HEK293T (cell line): ENCODE measurements around the gene RBBP9.

Experiments
- ELF4 ChIP-seq: fragments of 450-650 bp; IDR thresholded peaks from 2 replicates; pipeline ENCODE4 v1.6.1; 2017; ENCODE audit warnings: antibody characterized with exemption
- FOXK2 ChIP-seq: fragments of 450-650 bp; IDR thresholded peaks from 2 replicates; pipeline ENCODE4 v1.6.1; 2016; ENCODE audit warnings: mild to moderate bottlenecking
- FOXM1 ChIP-seq: fragments of 450-650 bp; IDR thresholded peaks from 2 replicates; pipeline ENCODE4 v1.6.1; 2017; ENCODE audit warnings: mild to moderate bottlenecking, borderline replicate concordance
- SP1 ChIP-seq: fragments of 450-650 bp; IDR thresholded peaks from 2 replicates; pipeline ENCODE4 v1.6.1; 2017
- SUZ12 ChIP-seq: fragments of 450-650 bp; IDR thresholded peaks from 2 replicates; pipeline ENCODE4 v1.6.1; 2016; ENCODE audit warnings: mild to moderate bottlenecking
- ZNF384 ChIP-seq: fragments of 450-650 bp; IDR thresholded peaks from 2 replicates; pipeline ENCODE4 v1.6.1; 2016
- TF ChIP-seq, protein P1 (sequence below): fragments of 450-650 bp; IDR thresholded peaks from 2 replicates; pipeline ENCODE4 v1.6.1; 2016

DNA sequence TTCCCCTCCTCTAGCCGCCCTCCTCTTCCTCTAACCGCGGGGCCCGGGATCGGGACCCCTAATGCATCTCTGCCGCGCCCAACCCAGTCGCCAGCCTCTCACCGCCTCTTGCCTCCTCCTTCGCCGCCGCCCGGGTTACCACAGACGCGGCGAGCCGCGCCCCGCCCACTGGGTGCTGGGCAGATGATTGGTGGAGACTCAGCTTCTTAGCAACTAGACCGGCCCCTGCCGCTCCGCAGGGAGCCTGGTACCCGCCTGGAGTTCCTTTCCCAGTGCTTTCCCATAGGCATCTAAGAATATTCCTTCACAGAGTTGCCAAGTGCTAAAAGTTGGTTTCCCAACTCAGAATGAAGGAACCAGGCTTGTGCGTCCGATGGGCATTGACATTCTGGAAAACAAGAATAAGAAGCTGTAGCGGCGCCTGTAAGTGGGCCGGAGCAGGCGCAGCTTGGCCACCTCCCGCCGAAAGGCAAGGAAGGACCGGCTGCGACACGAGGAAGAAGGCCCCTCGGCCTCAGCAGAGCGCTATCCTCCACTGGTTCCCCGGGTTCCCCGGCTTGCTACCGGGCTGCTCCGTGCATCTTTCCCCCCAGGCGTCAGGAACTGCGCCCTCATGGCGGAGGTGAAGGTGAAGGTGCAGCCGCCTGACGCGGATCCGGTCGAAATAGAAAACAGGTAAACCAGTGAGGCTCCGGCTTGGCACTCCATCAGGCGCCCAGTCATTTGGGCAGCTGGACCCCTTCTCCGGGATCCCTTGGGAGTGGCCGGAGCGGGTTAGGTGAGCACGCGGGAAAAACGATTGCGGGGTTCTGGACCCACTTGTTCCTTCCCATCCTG is 29.9 kb downstream of the RBBP9 start, which contains the start of the genes DZANK1 and POLR3F:
- no peak for TF ChIP-seq ZNF384
- TF ChIP-seq SP1, result no peak
- peak; percentile 60; the same call in 1 of the 2 replicates for TF ChIP-seq ELF4
- TF ChIP-seq SUZ12, result no peak
- TF ChIP-seq FOXK2, result no peak
- TF ChIP-seq, protein P1, sequence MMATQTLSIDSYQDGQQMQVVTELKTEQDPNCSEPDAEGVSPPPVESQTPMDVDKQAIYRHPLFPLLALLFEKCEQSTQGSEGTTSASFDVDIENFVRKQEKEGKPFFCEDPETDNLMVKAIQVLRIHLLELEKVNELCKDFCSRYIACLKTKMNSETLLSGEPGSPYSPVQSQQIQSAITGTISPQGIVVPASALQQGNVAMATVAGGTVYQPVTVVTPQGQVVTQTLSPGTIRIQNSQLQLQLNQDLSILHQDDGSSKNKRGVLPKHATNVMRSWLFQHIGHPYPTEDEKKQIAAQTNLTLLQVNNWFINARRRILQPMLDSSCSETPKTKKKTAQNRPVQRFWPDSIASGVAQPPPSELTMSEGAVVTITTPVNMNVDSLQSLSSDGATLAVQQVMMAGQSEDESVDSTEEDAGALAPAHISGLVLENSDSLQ, result no peak
- TF ChIP-seq FOXM1, result no peak; the same call in 1 of the 2 replicates
